HepG2 (cell line): ENCODE results near the gene NRN1L. TPM values are rescaled to one million over a fixed set of nuclear protein-coding genes. Genes with fewer than 3 reads are reported as not detected.

Experiments used
- AHR ChIP-seq: IDR thresholded peaks from 2 replicates; pipeline ENCODE4 v1.6.1; 2018; ENCODE audit warnings: missing genetic modification reagents, missing compliant biosample characterization
- BCL6 ChIP-seq: IDR thresholded peaks from 2 replicates; pipeline ENCODE4 v1.6.1; 2016; ENCODE audit warnings: missing genetic modification reagents, missing compliant biosample characterization
- ETV5 ChIP-seq: IDR thresholded peaks from 2 replicates; pipeline ENCODE4 v1.6.1; 2018; ENCODE audit warnings: missing biosample characterization, missing genetic modification reagents, inconsistent platforms, borderline replicate concordance
- FOXA3 ChIP-seq: IDR thresholded peaks from 2 replicates; pipeline ENCODE4 v1.6.1; 2016; ENCODE audit warnings: missing genetic modification reagents, missing compliant biosample characterization
- GZF1 ChIP-seq: sonication (generic); formaldehyde crosslinking; IDR thresholded peaks from 2 replicates; pipeline ENCODE4 v1.5.1; 2020; ENCODE audit warnings: mild to moderate bottlenecking, missing genetic modification reagents
- HNF4A ChIP-seq: sonication (generic); formaldehyde crosslinking; IDR thresholded peaks from 2 replicates; pipeline ENCODE4 v1.4.0; 2020; ENCODE audit warnings: missing genetic modification reagents
- HOXA9 ChIP-seq: sonication (generic); formaldehyde crosslinking; IDR thresholded peaks from 2 replicates; pipeline ENCODE4 v1.8.1; 2022; ENCODE audit warnings: missing genetic modification reagents, mild to moderate bottlenecking, moderate library complexity, borderline replicate concordance
- HOXD1 ChIP-seq: sonication (generic); formaldehyde crosslinking; IDR thresholded peaks from 2 replicates; pipeline ENCODE4 v1.5.0; 2020; ENCODE audit warnings: missing genetic modification reagents
- JUN ChIP-seq: sonication (generic); formaldehyde crosslinking; IDR thresholded peaks from 2 replicates; pipeline ENCODE4 v1.4.0; 2020; ENCODE audit warnings: mild to moderate bottlenecking, missing genetic modification reagents
- PLRG1 ChIP-seq: fragments of 450-650 bp; conservative IDR thresholded peaks from 2 replicates; pipeline ENCODE4 v1.6.1; 2016
- RAD21 ChIP-seq: fragments of 450-650 bp; formaldehyde crosslinking; IDR thresholded peaks from 2 replicates; pipeline ENCODE4 v1.5.0; 2020; ENCODE audit warnings: mild to moderate bottlenecking
- RFX5 ChIP-seq: IDR thresholded peaks from 2 replicates; pipeline ENCODE4 v1.6.1; 2011; ENCODE audit warnings: low read depth, low read length, improper control_type of control experiment
- SATB2 ChIP-seq: sonication (generic); formaldehyde crosslinking; IDR thresholded peaks from 2 replicates; pipeline ENCODE4 v1.5.0; 2020; ENCODE audit warnings: missing genetic modification reagents
- SIX1 ChIP-seq: sonication (generic); formaldehyde crosslinking; IDR thresholded peaks from 2 replicates; pipeline ENCODE4 v1.4.0; 2020; ENCODE audit warnings: missing genetic modification reagents, borderline replicate concordance
- SP5 ChIP-seq: IDR thresholded peaks from 2 replicates; pipeline ENCODE4 v1.6.1; 2016; ENCODE audit warnings: low read depth, borderline replicate concordance
- ZIK1 ChIP-seq: sonication (generic); formaldehyde crosslinking; IDR thresholded peaks from 2 replicates; pipeline ENCODE4 v1.5.0; 2020; ENCODE audit warnings: mild to moderate bottlenecking, low read depth, missing genetic modification reagents, borderline replicate concordance
- ZNF282 ChIP-seq: fragments of 450-650 bp; IDR thresholded peaks from 2 replicates; pipeline ENCODE4 v1.6.1; 2018; ENCODE audit not compliant: partially characterized antibody
- ZNF326 ChIP-seq: sonication (generic); formaldehyde crosslinking; IDR thresholded peaks from 2 replicates; pipeline ENCODE4 v1.4.0; 2020; ENCODE audit warnings: missing genetic modification reagents, borderline replicate concordance
- ZNF549 ChIP-seq: sonication (generic); formaldehyde crosslinking; IDR thresholded peaks from 2 replicates; pipeline ENCODE4 v1.5.0; 2020; ENCODE audit warnings: missing genetic modification reagents
- polyA plus RNA-seq, 8 experiments: library from polyadenylated mRNA; depleted of rRNA in 3 of 8; stranded (reverse) in 7 of 8; unstranded in 1 of 8; fragments of >200 nt; fragmentation: Illumina TruSeq in 4 of 8; extraction: Trizol in 4 of 8; gene quantifications; 2 replicates each; pipeline versions ENCODE4 v1.2.1 to v1.2.3, GENCODE V29; 2011 to 2016; ENCODE audit warnings: low read depth in 4 of 8, missing spikeins in 1 of 8, mixed read lengths in 1 of 8; ENCODE audit not compliant: insufficient read depth in 1 of 8
- total RNA-seq, 5 experiments: library from RNA; depleted of rRNA; stranded (reverse); fragments of >200 nt; fragmentation: Illumina TruSeq; extraction: Trizol; gene quantifications; 2 replicates each; pipeline ENCODE4 v1.2.3, GENCODE V29; 2016; ENCODE audit warnings: low read depth in 1 of 5
- TF ChIP-seq, protein P1 (sequence below): sonication (generic); formaldehyde crosslinking; IDR thresholded peaks from 2 replicates; pipeline ENCODE4 v1.4.0; 2020; ENCODE audit warnings: low read depth, mild to moderate bottlenecking, missing genetic modification reagents
- TF ChIP-seq, protein P2 (sequence below): sonication (generic); formaldehyde crosslinking; IDR thresholded peaks from 2 replicates; pipeline ENCODE4 v1.4.0; 2020; ENCODE audit warnings: missing genetic modification reagents
- TF ChIP-seq, protein P3 (sequence below), 2 experiments: sonication (generic) in 1 of 2; formaldehyde crosslinking in 1 of 2; IDR thresholded peaks; 2 replicates each; pipeline versions ENCODE4 v1.6.1 to v1.9.0; 2014 to 2022; ENCODE audit warnings: antibody characterized with exemption in 1 of 2, borderline replicate concordance in 1 of 2, inconsistent platforms in 1 of 2, low read depth in 1 of 2, missing genetic modification reagents in 1 of 2

The NRN1L gene
- total and polyA plus RNA-seq, 2 of the 13 experiments (the other 11 are each of a cell fraction or from before 2014, with no cell fraction given), result 0.53 to 1.2 TPM

DNA sequence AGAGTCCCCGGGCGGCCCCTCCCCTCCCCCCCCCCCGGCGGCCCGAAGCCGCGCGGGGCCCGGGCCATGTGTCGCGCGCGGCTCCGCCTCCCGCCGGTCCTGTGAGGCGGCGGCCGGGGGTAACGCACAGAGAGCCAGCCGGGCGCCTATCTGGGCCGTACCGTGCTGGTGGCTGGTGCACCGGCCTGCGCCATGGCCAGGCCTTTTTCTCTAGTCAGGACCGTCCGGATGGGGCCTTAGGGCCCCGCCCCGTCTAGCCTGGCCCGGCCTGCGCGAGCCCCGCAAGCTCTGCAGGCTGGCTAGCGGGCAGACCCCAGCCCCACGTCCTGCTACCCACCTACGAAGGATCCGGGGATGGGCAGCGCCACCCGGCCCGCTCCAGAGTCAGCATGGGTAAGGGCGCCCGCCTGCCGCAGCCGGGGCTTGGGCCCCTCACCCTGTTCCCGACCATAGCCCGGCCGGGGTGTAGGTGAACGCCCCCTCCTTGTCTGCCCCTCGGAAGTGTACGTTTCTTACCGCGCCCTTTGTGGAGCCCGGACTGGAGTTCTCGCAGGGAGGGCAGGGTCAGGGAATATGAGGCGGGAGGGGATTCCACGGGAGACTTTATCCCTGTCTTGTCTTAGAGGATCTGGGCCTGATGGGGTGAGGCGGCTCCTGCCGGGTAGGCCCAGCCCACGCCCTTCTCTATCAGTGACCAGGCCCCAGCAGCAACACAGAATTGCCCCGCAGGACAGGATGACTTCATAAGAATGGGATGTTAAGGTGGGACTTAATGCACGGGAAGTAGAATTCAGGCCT is 37.4 kb upstream of the NRN1L start, which contains the start of gene CENPT (continued):
- TF ChIP-seq, protein P1, sequence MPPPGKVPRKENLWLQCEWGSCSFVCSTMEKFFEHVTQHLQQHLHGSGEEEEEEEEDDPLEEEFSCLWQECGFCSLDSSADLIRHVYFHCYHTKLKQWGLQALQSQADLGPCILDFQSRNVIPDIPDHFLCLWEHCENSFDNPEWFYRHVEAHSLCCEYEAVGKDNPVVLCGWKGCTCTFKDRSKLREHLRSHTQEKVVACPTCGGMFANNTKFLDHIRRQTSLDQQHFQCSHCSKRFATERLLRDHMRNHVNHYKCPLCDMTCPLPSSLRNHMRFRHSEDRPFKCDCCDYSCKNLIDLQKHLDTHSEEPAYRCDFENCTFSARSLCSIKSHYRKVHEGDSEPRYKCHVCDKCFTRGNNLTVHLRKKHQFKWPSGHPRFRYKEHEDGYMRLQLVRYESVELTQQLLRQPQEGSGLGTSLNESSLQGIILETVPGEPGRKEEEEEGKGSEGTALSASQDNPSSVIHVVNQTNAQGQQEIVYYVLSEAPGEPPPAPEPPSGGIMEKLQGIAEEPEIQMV, result no peak
- TF ChIP-seq SATB2 (CRISPR knock-in tag) (no peak), RAD21 (CRISPR knock-in tag) (peak; percentile 11; the same call in 1 of the 2 replicates), BCL6 (no peak), GZF1 (CRISPR knock-in tag) (no peak), PLRG1 (no peak), ETV5 (CRISPR knock-in tag) (no peak), JUN (CRISPR knock-in tag) (no peak), ZNF549 (no peak), ZIK1 (0 out of 2 replicates have a peak, but pooled peaks have one; percentile 34), HNF4A (CRISPR knock-in tag) (no peak), HOXA9 (no peak), ZNF282 (no peak), FOXA3 (CRISPR knock-in tag) (no peak), SIX1 (no peak), AHR (CRISPR knock-in tag) (no peak), ZNF326 (CRISPR knock-in tag) (no peak), HOXD1 (CRISPR knock-in tag) (no peak), SP5 (CRISPR knock-in tag) (no peak), RFX5 (no peak)
- TF ChIP-seq, protein P2, sequence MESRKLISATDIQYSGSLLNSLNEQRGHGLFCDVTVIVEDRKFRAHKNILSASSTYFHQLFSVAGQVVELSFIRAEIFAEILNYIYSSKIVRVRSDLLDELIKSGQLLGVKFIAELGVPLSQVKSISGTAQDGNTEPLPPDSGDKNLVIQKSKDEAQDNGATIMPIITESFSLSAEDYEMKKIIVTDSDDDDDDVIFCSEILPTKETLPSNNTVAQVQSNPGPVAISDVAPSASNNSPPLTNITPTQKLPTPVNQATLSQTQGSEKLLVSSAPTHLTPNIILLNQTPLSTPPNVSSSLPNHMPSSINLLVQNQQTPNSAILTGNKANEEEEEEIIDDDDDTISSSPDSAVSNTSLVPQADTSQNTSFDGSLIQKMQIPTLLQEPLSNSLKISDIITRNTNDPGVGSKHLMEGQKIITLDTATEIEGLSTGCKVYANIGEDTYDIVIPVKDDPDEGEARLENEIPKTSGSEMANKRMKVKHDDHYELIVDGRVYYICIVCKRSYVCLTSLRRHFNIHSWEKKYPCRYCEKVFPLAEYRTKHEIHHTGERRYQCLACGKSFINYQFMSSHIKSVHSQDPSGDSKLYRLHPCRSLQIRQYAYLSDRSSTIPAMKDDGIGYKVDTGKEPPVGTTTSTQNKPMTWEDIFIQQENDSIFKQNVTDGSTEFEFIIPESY, result no peak
- TF ChIP-seq, protein P3, sequence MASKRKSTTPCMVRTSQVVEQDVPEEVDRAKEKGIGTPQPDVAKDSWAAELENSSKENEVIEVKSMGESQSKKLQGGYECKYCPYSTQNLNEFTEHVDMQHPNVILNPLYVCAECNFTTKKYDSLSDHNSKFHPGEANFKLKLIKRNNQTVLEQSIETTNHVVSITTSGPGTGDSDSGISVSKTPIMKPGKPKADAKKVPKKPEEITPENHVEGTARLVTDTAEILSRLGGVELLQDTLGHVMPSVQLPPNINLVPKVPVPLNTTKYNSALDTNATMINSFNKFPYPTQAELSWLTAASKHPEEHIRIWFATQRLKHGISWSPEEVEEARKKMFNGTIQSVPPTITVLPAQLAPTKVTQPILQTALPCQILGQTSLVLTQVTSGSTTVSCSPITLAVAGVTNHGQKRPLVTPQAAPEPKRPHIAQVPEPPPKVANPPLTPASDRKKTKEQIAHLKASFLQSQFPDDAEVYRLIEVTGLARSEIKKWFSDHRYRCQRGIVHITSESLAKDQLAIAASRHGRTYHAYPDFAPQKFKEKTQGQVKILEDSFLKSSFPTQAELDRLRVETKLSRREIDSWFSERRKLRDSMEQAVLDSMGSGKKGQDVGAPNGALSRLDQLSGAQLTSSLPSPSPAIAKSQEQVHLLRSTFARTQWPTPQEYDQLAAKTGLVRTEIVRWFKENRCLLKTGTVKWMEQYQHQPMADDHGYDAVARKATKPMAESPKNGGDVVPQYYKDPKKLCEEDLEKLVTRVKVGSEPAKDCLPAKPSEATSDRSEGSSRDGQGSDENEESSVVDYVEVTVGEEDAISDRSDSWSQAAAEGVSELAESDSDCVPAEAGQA (IDR thresholded peaks at IDR 0.05; ENCODE audit: low read depth), result no peak; the same call in 1 of the 2 replicates
- TF ChIP-seq, protein P3 (CRISPR knock-in tag; IDR thresholded peaks at IDR 0.05; ENCODE audit: borderline replicate concordance), result peak; percentile 56; the same call in 1 of the 2 replicates
